HEK293 (cell line): ENCODE measurements around the gene KCTD18.

Experiments used
- PRDM1 ChIP-seq: fragments of 450-650 bp; formaldehyde crosslinking; IDR thresholded peaks from 2 replicates; pipeline ENCODE4; 2016; ENCODE audit warnings: missing biosample characterization, missing genetic modification characterization
- TCF7L2 ChIP-seq: IDR thresholded peaks from 2 replicates; pipeline ENCODE4 v1.6.1; 2011; ENCODE audit warnings: low read depth, mild to moderate bottlenecking, inconsistent platforms, low read length, moderate library complexity, borderline replicate concordance
- ZBTB7A ChIP-seq: fragments of 450-650 bp; formaldehyde crosslinking; IDR thresholded peaks from 2 replicates; pipeline ENCODE4 v1.5.1; 2016; ENCODE audit warnings: low read depth, missing biosample characterization, missing genetic modification characterization
- ZNF140 ChIP-seq: fragments of 450-650 bp; formaldehyde crosslinking; IDR thresholded peaks from 2 replicates; pipeline ENCODE4 v1.5.1; 2016; ENCODE audit warnings: missing biosample characterization, missing genetic modification characterization
- ZNF202 ChIP-seq: fragments of 450-650 bp; formaldehyde crosslinking; IDR thresholded peaks from 2 replicates; pipeline ENCODE4 v1.5.1; 2016; ENCODE audit warnings: missing biosample characterization, missing genetic modification characterization, borderline replicate concordance
- ZNF214 ChIP-seq: fragments of 450-650 bp; formaldehyde crosslinking; IDR thresholded peaks from 2 replicates; pipeline ENCODE4 v1.5.1; 2017; ENCODE audit warnings: missing biosample characterization, mild to moderate bottlenecking, missing genetic modification characterization, borderline replicate concordance
- ZNF266 ChIP-seq: fragments of 450-650 bp; formaldehyde crosslinking; IDR thresholded peaks from 2 replicates; pipeline ENCODE4 v1.5.1; 2016; ENCODE audit warnings: missing biosample characterization, missing genetic modification characterization, low read depth
- ZNF324 ChIP-seq: fragments of 450-650 bp; formaldehyde crosslinking; IDR thresholded peaks from 2 replicates; pipeline ENCODE4 v1.5.1; 2016; ENCODE audit warnings: missing biosample characterization, missing genetic modification characterization
- TF ChIP-seq, protein P1 (sequence below): fragments of 450-650 bp; formaldehyde crosslinking; IDR thresholded peaks from 2 replicates; pipeline ENCODE4 v1.5.1; 2016; ENCODE audit warnings: missing biosample characterization, missing genetic modification characterization

DNA sequence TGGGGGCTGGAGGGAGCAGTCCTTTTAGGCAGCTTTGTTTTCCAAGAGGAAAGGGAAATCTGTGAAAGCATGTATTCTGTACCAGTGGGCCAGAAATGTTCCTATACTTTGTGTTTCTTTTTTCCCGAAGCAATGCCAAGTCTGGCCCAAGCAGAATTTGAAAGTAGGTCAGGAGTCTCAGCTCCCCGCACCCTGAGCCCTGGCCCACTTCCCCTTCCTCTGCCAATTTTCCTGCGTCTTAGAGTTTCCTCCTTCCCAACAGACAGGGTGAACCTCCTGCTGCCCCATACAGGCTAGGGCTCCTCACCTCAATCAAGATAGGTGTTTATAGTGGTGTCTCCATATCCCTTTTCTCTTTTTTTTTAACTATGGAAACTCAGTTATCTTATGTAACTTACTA, 65.3 kb downstream of the KCTD18 start:
- TF ChIP-seq TCF7L2 (no peak), ZNF324 (tag by site-specific recombination) (no peak), ZNF140 (tag by site-specific recombination) (no peak), ZNF266 (tag by site-specific recombination) (no peak), ZBTB7A (tag by site-specific recombination) (no peak), PRDM1 (no peak), ZNF202 (tag by site-specific recombination) (no peak), ZNF214 (tag by site-specific recombination) (no peak)
- TF ChIP-seq, protein P1, sequence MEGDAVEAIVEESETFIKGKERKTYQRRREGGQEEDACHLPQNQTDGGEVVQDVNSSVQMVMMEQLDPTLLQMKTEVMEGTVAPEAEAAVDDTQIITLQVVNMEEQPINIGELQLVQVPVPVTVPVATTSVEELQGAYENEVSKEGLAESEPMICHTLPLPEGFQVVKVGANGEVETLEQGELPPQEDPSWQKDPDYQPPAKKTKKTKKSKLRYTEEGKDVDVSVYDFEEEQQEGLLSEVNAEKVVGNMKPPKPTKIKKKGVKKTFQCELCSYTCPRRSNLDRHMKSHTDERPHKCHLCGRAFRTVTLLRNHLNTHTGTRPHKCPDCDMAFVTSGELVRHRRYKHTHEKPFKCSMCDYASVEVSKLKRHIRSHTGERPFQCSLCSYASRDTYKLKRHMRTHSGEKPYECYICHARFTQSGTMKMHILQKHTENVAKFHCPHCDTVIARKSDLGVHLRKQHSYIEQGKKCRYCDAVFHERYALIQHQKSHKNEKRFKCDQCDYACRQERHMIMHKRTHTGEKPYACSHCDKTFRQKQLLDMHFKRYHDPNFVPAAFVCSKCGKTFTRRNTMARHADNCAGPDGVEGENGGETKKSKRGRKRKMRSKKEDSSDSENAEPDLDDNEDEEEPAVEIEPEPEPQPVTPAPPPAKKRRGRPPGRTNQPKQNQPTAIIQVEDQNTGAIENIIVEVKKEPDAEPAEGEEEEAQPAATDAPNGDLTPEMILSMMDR (tag by site-specific recombination) = no peak
